Measurements from ENCODE around the gene EHF. TPM values are rescaled to one million over a fixed set of nuclear protein-coding genes. Genes with fewer than 3 reads are reported as not detected.

The EHF gene
- total and polyA plus RNA-seq, 2 of the 8 experiments (the other 6 are each of a cell fraction or from before 2014, with no cell fraction given) = not detected

DNA sequence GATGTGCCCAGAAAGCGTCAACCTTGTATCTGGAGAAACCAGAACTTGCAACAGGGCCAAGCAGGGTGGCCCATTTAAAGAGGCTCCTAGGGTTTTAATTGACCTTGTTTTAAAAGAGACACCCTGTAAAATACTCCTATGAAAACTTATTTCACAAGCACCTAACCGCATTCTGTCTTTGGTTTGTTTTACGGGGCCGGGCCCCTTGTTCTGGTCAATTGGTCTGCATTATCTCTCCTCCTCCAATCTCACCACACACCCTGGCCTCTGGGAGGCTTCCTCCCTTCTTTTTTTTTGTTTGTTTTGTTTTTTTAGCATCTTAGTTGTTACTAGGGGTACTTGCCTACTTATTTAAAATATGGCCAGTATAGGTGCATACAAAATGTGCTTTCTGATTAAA lies 4.7 kb downstream of the EHF start (continued):
- TF ChIP-seq NRF1 (IDR thresholded peaks at IDR 0.05; ENCODE audit: low read depth, low read length) (no peak), SIRT6 (IDR thresholded peaks at IDR 0.05; ENCODE audit: low read length) (no peak), CEBPB (IDR thresholded peaks at IDR 0.05; ENCODE audit: low read depth, low read length) (no peak), KDM5A (IDR thresholded peaks at IDR 0.05; ENCODE audit: low read length) (no peak), FOSL1 (IDR thresholded peaks at IDR 0.05; ENCODE audit: insufficient read depth, low read depth, low read length) (no peak)
